Adrenal gland (tissue), 5 donors: ENCODE results near the gene STIP1.

Experiments
- POLR2A ChIP-seq, 2 donors: fragments of 450-650 bp; IDR thresholded peaks; one replicate each; pipeline ENCODE4 v1.6.1; 2017; ENCODE audit warnings: antibody characterized with exemption in 2 of 2, mild to moderate bottlenecking in 2 of 2, moderate library complexity in 1 of 2
- TF ChIP-seq, protein P1 (sequence below), 6 experiments: fragments of 450-650 bp in 4 of 6; fragments of 200-600 bp in 2 of 6; sonication (generic) in 1 of 6; IDR thresholded peaks; 1 replicate in 5 of 6; 2 replicates in 1 of 6; pipeline versions ENCODE4 v1.5.1 to v1.8.0; 2016 to 2021; ENCODE audit warnings: antibody characterized with exemption in 6 of 6, mild to moderate bottlenecking in 2 of 6, moderate library complexity in 1 of 6
- donor health status: DM: no; HTN: no; CAD: no.

DNA sequence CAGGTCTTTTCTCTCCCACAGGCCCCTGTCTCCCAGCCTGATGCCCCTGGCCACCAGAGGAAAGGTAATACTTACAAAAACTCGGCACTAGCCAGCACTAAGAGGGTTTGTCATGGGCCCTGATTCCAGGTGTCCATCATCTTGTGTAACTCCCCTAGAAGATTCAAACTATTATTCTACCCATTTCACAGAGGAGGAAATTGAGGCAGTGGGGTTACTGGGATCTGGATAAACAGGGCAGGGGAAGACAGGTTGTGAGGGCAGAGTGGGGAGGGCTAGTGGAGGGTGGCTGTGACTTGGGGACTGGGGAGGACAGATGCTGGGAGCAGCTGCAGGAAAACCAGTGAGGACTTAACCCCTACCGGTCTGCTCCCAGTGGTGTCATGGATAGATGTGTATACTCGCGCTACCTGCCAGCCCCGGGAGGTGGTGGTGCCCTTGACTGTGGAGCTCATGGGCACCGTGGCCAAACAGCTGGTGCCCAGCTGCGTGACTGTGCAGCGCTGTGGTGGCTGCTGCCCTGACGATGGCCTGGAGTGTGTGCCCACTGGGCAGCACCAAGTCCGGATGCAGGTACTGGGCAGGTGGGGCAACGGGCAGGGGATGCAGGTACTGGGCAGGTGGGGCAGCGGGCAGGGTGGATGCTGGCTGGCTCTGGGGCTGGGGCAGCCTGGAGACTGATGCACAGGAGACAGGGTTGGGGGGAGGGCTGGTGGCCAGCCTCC lies 49.6 kb downstream of the STIP1 start:
- TF ChIP-seq, protein P1, sequence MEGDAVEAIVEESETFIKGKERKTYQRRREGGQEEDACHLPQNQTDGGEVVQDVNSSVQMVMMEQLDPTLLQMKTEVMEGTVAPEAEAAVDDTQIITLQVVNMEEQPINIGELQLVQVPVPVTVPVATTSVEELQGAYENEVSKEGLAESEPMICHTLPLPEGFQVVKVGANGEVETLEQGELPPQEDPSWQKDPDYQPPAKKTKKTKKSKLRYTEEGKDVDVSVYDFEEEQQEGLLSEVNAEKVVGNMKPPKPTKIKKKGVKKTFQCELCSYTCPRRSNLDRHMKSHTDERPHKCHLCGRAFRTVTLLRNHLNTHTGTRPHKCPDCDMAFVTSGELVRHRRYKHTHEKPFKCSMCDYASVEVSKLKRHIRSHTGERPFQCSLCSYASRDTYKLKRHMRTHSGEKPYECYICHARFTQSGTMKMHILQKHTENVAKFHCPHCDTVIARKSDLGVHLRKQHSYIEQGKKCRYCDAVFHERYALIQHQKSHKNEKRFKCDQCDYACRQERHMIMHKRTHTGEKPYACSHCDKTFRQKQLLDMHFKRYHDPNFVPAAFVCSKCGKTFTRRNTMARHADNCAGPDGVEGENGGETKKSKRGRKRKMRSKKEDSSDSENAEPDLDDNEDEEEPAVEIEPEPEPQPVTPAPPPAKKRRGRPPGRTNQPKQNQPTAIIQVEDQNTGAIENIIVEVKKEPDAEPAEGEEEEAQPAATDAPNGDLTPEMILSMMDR (IDR thresholded peaks at IDR 0.05): no peak
- TF ChIP-seq POLR2A (IDR thresholded peaks at IDR 0.05): no peak
